K562 (cell line): ENCODE data around the gene FRMD4A. TPM values are rescaled to one million over a fixed set of nuclear protein-coding genes. Genes with fewer than 3 reads are reported as not detected.
A peak's percentile ranks its signal among the peaks of the same experiment; 100 is the strongest.

ENCODE experiments used
- BACH1 ChIP-seq: fragments of 200-800 bp; sonication (Bioruptor generic); IDR thresholded peaks from 2 replicates; pipeline ENCODE4 v1.6.1; 2016; ENCODE audit warnings: missing genetic modification characterization, missing compliant biosample characterization
- CEBPB ChIP-seq: fragments of 450-650 bp; IDR thresholded peaks from 2 replicates; pipeline ENCODE4 v1.6.1; 2016; ENCODE audit warnings: missing genetic modification characterization, missing compliant biosample characterization
- CEBPG ChIP-seq, 3 experiments: fragments of 200-800 bp in 1 of 3; sonication (Bioruptor generic) in 1 of 3; sonication (generic) in 1 of 3; formaldehyde crosslinking in 1 of 3; IDR thresholded peaks in 2 of 3; conservative IDR thresholded peaks in 1 of 3; 2 replicates each; pipeline versions ENCODE4 v1.6.1 to v1.8.0; 2016 to 2022; ENCODE audit warnings: missing compliant biosample characterization in 2 of 3, missing genetic modification characterization in 2 of 3, mild to moderate bottlenecking in 1 of 3, missing genetic modification reagents in 1 of 3
- FOXM1 ChIP-seq, 2 experiments: fragments of 450-650 bp in 1 of 2; sonication (generic) in 1 of 2; formaldehyde crosslinking in 1 of 2; IDR thresholded peaks; 2 replicates each; pipeline versions ENCODE4 v1.6.1 to v1.9.0; 2017 to 2022; ENCODE audit warnings: low read depth in 2 of 2, mild to moderate bottlenecking in 2 of 2, missing genetic modification reagents in 1 of 2, moderate library complexity in 1 of 2
- MXI1 ChIP-seq: IDR thresholded peaks from 2 replicates; pipeline ENCODE4 v1.6.1; 2011; ENCODE audit warnings: low read depth, mild to moderate bottlenecking, improper control_type of control experiment, low read length
- NCOA6 ChIP-seq: fragments of 450-650 bp; IDR thresholded peaks from 2 replicates; pipeline ENCODE4 v1.6.1; 2017; ENCODE audit warnings: mild to moderate bottlenecking
- NFE2L1 ChIP-seq: fragments of 450-650 bp; IDR thresholded peaks from 2 replicates; pipeline ENCODE4 v1.6.1; 2016; ENCODE audit warnings: missing genetic modification characterization, low read depth, mild to moderate bottlenecking, missing compliant biosample characterization, moderate library complexity, borderline replicate concordance
- TCF3 ChIP-seq: sonication (generic); formaldehyde crosslinking; IDR thresholded peaks from 2 replicates; pipeline ENCODE4 v1.4.0; 2020; ENCODE audit warnings: mild to moderate bottlenecking, missing genetic modification reagents
- THRAP3 ChIP-seq: fragments of 450-650 bp; IDR thresholded peaks from 2 replicates; pipeline ENCODE4 v1.6.1; 2016; ENCODE audit warnings: mild to moderate bottlenecking, inconsistent platforms, borderline replicate concordance
- YY1 ChIP-seq, 3 experiments: IDR thresholded peaks; 2 replicates each; pipeline ENCODE4 v1.6.1; 2011; ENCODE audit warnings: low read length in 2 of 3, mild to moderate bottlenecking in 2 of 3, moderate library complexity in 2 of 3, borderline replicate concordance in 1 of 3, control low read depth in 1 of 3, low read depth in 1 of 3; ENCODE audit not compliant: insufficient read depth in 3 of 3, insufficient replicate concordance in 2 of 3, control insufficient read depth in 1 of 3, insufficient read length in 1 of 3; ENCODE audit errors: extremely low read depth in 1 of 3
- ZNF282 ChIP-seq: sonication (generic); formaldehyde crosslinking; IDR thresholded peaks from 2 replicates; pipeline ENCODE4 v1.8.1; 2023; ENCODE audit warnings: missing genetic modification reagents
- ZNF583 ChIP-seq: fragments of 250-450 bp; sonication (Bioruptor Pico); IDR thresholded peaks from 2 replicates; pipeline ENCODE4 v1.4.0; 2020
- ZNF668 ChIP-seq: fragments of 250-450 bp; sonication (Bioruptor Pico); IDR thresholded peaks from 2 replicates; pipeline ENCODE4 v1.8.0; 2022; ENCODE audit warnings: mild to moderate bottlenecking, inconsistent platforms
- polyA plus RNA-seq, 8 experiments: library from polyadenylated mRNA; depleted of rRNA in 4 of 8; stranded (reverse) in 5 of 8; unstranded in 3 of 8; fragments of >200 nt; fragmentation: Nextera tagmentation in 2 of 8; fragmentation: Illumina TruSeq in 1 of 8; extraction: Ambion mirVana in 2 of 8; extraction: Trizol in 1 of 8; gene quantifications; 2 replicates each; pipeline versions ENCODE4 v1.2.1 to v1.2.3, GENCODE V29; 2011 to 2014; ENCODE audit warnings: inconsistent platforms in 1 of 8, missing spikeins in 1 of 8
- total RNA-seq, 7 experiments: library from RNA; depleted of rRNA in 6 of 7; stranded (reverse); fragments of >200 nt in 6 of 7; fragmentation: Illumina TruSeq in 2 of 7; extraction: Trizol in 2 of 7; gene quantifications; 2 replicates each; pipeline versions ENCODE4 v1.2.1 to v1.2.3, GENCODE V29; 2011 to 2021; ENCODE audit warnings: low replicate concordance in 1 of 7
- TF ChIP-seq, protein P1 (sequence below), 2 experiments: fragments of 450-650 bp in 1 of 2; sonication (generic) in 1 of 2; formaldehyde crosslinking in 1 of 2; IDR thresholded peaks in 1 of 2; conservative IDR thresholded peaks in 1 of 2; 2 replicates each; pipeline versions ENCODE4 v1.6.1 to v1.8.1; 2016 to 2023; ENCODE audit warnings: mild to moderate bottlenecking in 2 of 2, moderate library complexity in 2 of 2, inconsistent platforms in 1 of 2, missing genetic modification reagents in 1 of 2
- TF ChIP-seq, protein P2 (sequence below): sonication (generic); formaldehyde crosslinking; IDR thresholded peaks from 2 replicates; pipeline ENCODE4 v1.8.0; 2023; ENCODE audit warnings: mild to moderate bottlenecking, missing genetic modification reagents
- TF ChIP-seq, protein P3 (sequence below): fragments of 250-450 bp; sonication (Bioruptor Pico); IDR thresholded peaks from 2 replicates; pipeline ENCODE4 v1.5.0; 2021

Gene FRMD4A
- total and polyA plus RNA-seq, 9 of the 15 experiments (the other 6 are each of a cell fraction or from before 2014, with no cell fraction given) = 0.80 to 5.2 (median 3.0) TPM

GRCh38 chr10:13722747-13723653, 607.7 kb downstream of the FRMD4A start (continued):
- TF ChIP-seq FOXM1 (IDR thresholded peaks at IDR 0.05; ENCODE audit: low read depth) = no peak
- no peak for TF ChIP-seq FOXM1 (CRISPR knock-in tag; IDR thresholded peaks at IDR 0.05; ENCODE audit: low read depth)
- no peak for TF ChIP-seq NFE2L1 (tag)
- TF ChIP-seq, protein P1, sequence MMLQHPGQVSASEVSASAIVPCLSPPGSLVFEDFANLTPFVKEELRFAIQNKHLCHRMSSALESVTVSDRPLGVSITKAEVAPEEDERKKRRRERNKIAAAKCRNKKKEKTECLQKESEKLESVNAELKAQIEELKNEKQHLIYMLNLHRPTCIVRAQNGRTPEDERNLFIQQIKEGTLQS (IDR thresholded peaks at IDR 0.05) = peak; percentile 16; the same call in 1 of the 2 replicates
- TF ChIP-seq, protein P1 (CRISPR knock-in tag; conservative IDR thresholded peaks at IDR 0.05) = no peak
- TF ChIP-seq MXI1 = no peak
- TF ChIP-seq NCOA6 = no peak
- no peak for TF ChIP-seq BACH1
- TF ChIP-seq, protein P2, sequence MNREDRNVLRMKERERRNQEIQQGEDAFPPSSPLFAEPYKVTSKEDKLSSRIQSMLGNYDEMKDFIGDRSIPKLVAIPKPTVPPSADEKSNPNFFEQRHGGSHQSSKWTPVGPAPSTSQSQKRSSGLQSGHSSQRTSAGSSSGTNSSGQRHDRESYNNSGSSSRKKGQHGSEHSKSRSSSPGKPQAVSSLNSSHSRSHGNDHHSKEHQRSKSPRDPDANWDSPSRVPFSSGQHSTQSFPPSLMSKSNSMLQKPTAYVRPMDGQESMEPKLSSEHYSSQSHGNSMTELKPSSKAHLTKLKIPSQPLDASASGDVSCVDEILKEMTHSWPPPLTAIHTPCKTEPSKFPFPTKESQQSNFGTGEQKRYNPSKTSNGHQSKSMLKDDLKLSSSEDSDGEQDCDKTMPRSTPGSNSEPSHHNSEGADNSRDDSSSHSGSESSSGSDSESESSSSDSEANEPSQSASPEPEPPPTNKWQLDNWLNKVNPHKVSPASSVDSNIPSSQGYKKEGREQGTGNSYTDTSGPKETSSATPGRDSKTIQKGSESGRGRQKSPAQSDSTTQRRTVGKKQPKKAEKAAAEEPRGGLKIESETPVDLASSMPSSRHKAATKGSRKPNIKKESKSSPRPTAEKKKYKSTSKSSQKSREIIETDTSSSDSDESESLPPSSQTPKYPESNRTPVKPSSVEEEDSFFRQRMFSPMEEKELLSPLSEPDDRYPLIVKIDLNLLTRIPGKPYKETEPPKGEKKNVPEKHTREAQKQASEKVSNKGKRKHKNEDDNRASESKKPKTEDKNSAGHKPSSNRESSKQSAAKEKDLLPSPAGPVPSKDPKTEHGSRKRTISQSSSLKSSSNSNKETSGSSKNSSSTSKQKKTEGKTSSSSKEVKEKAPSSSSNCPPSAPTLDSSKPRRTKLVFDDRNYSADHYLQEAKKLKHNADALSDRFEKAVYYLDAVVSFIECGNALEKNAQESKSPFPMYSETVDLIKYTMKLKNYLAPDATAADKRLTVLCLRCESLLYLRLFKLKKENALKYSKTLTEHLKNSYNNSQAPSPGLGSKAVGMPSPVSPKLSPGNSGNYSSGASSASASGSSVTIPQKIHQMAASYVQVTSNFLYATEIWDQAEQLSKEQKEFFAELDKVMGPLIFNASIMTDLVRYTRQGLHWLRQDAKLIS (CRISPR knock-in tag) = no peak
- no peak for TF ChIP-seq TCF3
- peak; percentile 84 for TF ChIP-seq CEBPG (CRISPR knock-in tag; IDR thresholded peaks at IDR 0.05)
- peak; percentile 87 to 98 for TF ChIP-seq CEBPG (tag; conservative IDR thresholded peaks at IDR 0.05 in 1 of 2, IDR thresholded peaks at IDR 0.05 in 1 of 2)
- TF ChIP-seq CEBPB (tag) = peak; percentile 98
- no peak for TF ChIP-seq YY1 (IDR thresholded peaks at IDR 0.05; ENCODE audit: borderline replicate concordance in 1 of 3, control insufficient read depth in 1 of 3, extremely low read depth in 1 of 3, insufficient read depth in 3 of 3, insufficient read length in 1 of 3, insufficient replicate concordance in 2 of 3, low read depth in 1 of 3, low read length in 2 of 3)
- TF ChIP-seq ZNF282 (CRISPR knock-in tag) = no peak
- TF ChIP-seq THRAP3 = no peak
- no peak for TF ChIP-seq ZNF668 (CRISPR knock-in tag)
- no peak for TF ChIP-seq ZNF583 (CRISPR knock-in tag)
- TF ChIP-seq, protein P3, sequence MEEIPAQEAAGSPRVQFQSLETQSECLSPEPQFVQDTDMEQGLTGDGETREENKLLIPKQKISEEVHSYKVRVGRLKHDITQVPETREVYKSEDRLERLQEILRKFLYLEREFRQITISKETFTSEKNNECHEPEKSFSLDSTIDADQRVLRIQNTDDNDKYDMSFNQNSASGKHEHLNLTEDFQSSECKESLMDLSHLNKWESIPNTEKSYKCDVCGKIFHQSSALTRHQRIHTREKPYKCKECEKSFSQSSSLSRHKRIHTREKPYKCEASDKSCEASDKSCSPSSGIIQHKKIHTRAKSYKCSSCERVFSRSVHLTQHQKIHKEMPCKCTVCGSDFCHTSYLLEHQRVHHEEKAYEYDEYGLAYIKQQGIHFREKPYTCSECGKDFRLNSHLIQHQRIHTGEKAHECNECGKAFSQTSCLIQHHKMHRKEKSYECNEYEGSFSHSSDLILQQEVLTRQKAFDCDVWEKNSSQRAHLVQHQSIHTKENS (CRISPR knock-in tag) = no peak
